GM20000 (cell line): ENCODE data around the gene CHSY1.

Experiments
- DNase-seq: peaks from one replicate; pipeline ENCODE4 v3.0.0; 2012; ENCODE audit warnings: low spot score
- TF ChIP-seq, protein P1 (sequence below): IDR thresholded peaks from 2 replicates; pipeline ENCODE4 v1.5.1; 2012; ENCODE audit warnings: mild to moderate bottlenecking, control low read depth; ENCODE audit errors: extremely low read depth, missing control alignments

The CHSY1 gene

DNA sequence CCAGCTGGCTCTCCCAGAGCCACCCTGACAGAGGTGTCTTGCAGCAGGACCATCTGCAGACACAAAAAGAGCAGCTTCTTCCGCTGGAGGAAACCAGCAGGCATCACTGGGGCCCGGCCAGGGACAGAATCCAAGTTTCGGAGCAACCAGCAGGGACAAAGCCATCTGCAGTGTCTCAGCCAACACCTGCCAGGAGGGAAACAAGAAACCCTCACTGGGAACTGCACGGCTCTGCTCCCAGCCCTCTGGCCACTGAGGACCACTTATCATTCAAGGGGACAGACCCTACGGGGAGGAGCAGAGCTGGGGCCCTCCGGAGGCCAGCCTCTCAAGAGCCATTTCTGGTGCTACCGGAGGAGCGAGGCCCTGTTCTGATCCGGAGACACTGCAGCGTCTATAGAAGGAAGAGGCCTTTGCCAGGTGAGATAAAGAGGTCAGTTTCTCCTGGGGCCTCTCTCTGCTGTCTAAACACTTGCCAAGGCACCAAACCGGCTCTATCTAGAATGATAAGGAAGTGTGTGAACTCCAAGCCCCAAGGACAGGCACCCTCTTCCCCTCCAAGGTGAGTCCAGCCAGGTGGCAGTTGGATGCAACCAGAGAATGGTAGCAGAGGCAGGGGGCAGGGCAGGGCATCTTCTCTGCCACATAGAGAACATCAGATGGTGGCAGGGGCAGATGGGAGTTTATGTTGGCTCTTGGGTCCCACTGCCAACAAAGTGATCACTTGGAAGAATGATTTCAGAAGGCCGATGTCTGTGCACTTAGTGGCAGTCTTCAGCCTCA is 89.0 kb downstream of the CHSY1 start:
- DNase-seq: no peak
- TF ChIP-seq, protein P1, sequence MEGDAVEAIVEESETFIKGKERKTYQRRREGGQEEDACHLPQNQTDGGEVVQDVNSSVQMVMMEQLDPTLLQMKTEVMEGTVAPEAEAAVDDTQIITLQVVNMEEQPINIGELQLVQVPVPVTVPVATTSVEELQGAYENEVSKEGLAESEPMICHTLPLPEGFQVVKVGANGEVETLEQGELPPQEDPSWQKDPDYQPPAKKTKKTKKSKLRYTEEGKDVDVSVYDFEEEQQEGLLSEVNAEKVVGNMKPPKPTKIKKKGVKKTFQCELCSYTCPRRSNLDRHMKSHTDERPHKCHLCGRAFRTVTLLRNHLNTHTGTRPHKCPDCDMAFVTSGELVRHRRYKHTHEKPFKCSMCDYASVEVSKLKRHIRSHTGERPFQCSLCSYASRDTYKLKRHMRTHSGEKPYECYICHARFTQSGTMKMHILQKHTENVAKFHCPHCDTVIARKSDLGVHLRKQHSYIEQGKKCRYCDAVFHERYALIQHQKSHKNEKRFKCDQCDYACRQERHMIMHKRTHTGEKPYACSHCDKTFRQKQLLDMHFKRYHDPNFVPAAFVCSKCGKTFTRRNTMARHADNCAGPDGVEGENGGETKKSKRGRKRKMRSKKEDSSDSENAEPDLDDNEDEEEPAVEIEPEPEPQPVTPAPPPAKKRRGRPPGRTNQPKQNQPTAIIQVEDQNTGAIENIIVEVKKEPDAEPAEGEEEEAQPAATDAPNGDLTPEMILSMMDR: no peak

DNA sequence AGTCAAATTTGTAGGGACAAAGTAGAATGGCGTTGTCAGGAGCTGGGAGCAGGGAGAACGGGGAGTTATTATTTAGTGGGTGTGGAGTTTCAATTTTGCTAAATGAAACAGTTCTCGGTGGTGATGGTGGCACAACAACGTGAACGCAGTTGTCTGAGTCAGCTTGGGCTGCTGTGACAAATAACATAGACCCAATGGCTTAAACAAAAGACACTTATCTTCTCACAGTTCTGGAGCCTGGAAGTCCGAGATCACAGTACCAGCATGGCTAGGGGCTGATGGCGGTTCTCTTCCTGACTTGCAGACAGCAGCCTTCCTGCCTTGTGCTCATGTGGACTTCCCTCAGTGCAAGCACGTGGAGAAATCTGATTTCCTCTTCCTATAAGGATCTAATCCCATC is 90.2 kb downstream of the CHSY1 start:
- DNase-seq: no peak
- TF ChIP-seq, protein P1: no peak

DNA sequence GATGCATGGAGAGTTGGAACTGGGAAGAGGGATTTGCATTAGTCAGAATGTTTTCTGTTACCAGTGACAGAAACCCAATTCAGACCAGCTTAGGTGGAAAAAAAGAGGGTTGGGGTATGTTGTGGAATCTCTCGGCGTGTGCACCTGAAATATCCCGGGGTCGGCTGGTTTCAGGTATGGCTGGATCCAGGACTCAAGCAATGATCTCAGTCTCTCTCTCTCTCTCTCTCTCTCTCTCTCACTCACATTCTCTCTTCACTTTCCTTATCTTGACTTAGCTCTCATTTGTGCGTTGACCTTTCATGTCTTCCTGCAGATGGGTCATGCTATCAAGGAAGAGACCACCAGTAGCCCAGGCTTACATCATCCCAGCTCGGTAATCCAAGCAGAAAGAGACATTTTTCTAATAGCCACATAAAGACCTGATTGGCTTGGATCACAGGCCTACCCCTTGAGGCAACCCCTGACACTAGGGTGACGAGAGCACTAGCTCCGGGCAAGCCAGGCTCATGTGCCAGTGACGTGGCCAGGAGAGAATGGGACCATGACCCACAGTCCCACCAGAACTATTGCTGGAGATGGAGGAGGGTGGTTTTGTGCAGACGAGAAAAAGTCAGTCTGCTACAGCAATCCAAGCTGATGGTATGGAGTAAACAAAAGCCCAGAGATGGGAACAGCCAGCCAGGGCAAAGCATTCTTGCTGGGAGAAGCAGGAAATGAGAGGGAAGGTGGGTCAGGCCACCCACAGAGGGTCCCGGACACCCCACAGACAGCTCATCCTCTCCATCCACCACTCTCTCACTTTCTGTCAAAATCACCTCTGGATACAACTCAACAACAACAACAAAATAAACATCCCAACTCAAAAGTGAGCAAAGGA is 91.7 kb downstream of the CHSY1 start:
- no peak for DNase-seq
- TF ChIP-seq, protein P1: no peak

DNA sequence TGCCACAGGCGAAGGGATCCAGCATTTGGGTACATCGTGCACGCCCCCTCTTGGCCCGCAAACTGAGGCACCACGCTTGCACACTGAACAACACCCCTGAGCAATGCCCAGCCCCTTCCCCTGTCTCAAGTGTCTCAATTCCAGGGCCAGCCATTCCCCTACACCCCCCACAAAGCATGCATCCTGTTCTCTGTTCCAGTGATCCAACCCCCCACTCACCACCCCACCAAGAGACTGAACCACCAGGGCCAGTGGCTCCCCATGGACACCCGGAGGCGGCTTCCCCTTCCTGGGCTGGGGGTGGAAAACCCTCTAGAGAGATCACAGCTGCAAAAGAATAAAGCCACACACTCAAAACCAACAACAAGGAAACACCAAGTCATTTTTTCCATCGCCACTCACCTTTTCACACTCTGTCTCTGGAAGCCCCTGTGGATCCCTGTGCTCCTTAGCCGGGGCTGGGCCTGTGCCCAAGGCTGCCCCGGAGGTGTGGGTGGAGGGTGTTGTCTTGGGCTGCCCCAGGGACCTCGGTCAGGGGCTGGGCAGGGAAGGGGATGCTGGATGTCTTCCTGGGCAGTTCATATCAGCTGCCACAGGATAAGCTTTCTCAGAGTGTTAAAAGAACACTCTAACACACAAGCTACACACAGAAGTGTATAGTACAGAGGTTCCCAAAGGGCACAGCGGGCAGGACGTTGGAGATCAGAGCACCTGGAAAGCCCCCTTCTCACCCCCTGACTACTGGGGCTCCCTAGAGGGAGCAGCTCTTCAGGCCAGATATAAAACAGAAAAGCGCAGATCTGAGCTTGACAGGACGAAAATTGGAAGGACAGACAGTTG is 92.5 kb downstream of the CHSY1 start:
- DNase-seq: no peak
- TF ChIP-seq, protein P1: no peak

DNA sequence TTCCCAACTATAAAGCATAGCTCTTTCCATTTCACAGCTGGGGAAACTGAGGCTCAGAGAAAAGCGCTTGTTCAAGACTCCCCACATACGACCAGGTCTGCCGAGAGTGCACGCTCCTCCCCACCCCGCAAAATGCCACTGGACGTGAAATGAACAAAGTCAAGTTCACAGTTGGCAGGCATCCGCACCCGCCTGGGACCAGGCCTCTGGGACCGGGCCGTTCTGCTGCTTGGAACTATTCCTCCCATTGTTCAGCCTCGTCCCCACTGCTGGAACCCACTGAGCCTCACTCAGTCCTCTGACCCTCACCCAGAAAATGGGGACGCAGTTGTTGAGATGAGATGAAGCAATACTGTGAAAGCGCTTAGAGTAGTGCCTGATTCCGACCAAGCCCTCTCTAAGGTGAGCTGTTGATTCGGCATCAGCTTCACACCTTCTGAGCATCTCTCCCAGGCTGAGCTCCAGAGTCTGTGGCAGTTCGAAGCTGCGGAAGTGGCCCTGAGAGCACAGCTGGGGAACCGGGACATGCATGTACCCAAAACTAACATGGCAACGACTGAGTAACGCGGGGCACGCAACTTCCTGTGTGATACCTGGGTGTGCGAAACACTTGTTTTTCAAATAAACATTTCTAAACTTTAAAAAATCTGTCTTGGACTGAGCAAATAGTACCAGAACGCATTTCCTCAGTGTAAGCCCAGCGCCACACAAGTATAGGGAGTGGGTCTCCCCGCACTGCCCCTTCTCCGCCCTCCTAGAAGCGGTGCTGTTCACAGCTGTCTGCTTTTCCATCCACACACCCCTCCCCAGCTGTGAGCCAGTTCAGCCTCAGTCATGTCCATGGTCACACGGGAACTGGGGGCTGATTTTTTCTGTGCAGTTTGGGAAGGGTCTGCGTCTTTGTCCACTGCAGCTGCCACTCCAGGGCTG is 93.4 kb downstream of the CHSY1 start:
- no peak for DNase-seq
- TF ChIP-seq, protein P1: no peak

DNA sequence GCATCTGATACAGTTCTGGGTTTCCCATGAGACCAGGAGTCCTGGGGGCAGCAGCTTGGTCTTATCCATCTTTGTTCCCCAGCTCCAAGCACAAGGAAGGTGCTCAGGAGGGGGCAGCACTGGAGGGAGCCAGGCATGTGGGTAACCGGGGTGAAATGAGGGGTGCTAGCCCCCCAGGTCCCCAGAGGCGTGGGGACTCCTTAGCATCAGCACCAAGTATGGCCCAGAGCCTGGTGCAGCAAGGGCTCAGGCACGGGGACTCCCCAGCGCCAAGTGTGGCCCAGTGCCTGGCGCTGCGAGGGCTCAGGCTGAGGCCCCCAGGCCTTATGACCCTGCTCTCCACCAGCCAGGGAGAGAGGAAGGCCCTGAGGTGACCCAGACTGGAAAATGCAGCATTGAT is 94.1 kb downstream of the CHSY1 start:
- no peak for DNase-seq
- TF ChIP-seq, protein P1: no peak
